B cell (primary cell): ENCODE measurements around the gene SEC16A. TPM values are rescaled to one million over a fixed set of nuclear protein-coding genes. Genes with fewer than 3 reads are reported as not detected.
A peak's percentile ranks its signal among the peaks of the same experiment; 100 is the strongest.

Source experiments
- ATAC-seq: fragments of 200-7000 bp; cut with Tn5 transposase; one replicate; pipeline ENCODE4 v1.10.0; 2021; ENCODE audit warnings: low read depth, mild to moderate bottlenecking, moderate number of reproducible peaks, moderate library complexity
- CTCF ChIA-PET: fragments of 350-600 bp; sonication (Branson Sonifier 250); formaldehyde crosslinking; loops from one replicate; lab custom pipeline; 2021; ENCODE audit warnings: antibody characterized with exemption, inconsistent platforms; lab: Charles Lee
- POLR2A ChIA-PET: fragments of 350-600 bp; sonication (Branson Sonifier 250); formaldehyde crosslinking; loops from one replicate; lab custom pipeline; 2021; ENCODE audit warnings: antibody characterized with exemption; lab: Charles Lee
- DNase-seq: peaks from one replicate; pipeline ENCODE4 v3.0.0; 2013
- H2AFZ ChIP-seq: 2 replicates; pipeline ENCODE4 v1.6.1; 2012; ENCODE audit warnings: mild to moderate bottlenecking, low read depth, low read length; ENCODE audit not compliant: insufficient read depth, poor library complexity, severe bottlenecking
- H3K27ac ChIP-seq, 2 donors: 1 replicate in 1 of 2; 2 replicates in 1 of 2; pipeline ENCODE4 v1.5.1; 2012 to 2013; ENCODE audit warnings: low read length in 2 of 2, mild to moderate bottlenecking in 2 of 2, moderate library complexity in 1 of 2
- H3K27me3 ChIP-seq, 4 experiments: fragments of 200-600 bp in 1 of 4; sonication (generic) in 1 of 4; replicated peaks in 1 of 4; 1 replicate in 2 of 4; 2 replicates in 2 of 4; pipeline versions ENCODE4 v1.6.1 to v1.7.0; 2013 to 2016; ENCODE audit warnings: low read length in 3 of 4, mild to moderate bottlenecking in 2 of 4, mixed read lengths in 1 of 4, moderate library complexity in 1 of 4; ENCODE audit not compliant: insufficient read depth in 4 of 4, control insufficient read depth in 3 of 4; ENCODE audit errors: control extremely low read depth in 1 of 4
- H3K36me3 ChIP-seq, 2 experiments: replicated peaks in 1 of 2; 1 replicate in 1 of 2; 2 replicates in 1 of 2; pipeline versions ENCODE4 v1.6.1 to v1.7.1; 2013; ENCODE audit warnings: low read length in 1 of 2; ENCODE audit not compliant: insufficient read depth in 2 of 2, control insufficient read depth in 1 of 2; ENCODE audit errors: control extremely low read depth in 1 of 2, extremely low read depth in 1 of 2
- H3K4me1 ChIP-seq, 2 donors: fragments of 200-600 bp in 1 of 2; sonication (generic) in 1 of 2; 1 replicate in 1 of 2; 2 replicates in 1 of 2; pipeline versions ENCODE4 v1.5.1 to v1.6.1; 2013 to 2017; ENCODE audit warnings: low read length in 2 of 2; ENCODE audit not compliant: control insufficient read depth in 2 of 2, insufficient read depth in 2 of 2
- H3K4me2 ChIP-seq: replicated peaks from 2 replicates; pipeline ENCODE3; 2012; ENCODE audit warnings: mild to moderate bottlenecking, low read depth, low read length; ENCODE audit not compliant: poor library complexity, severe bottlenecking
- H3K4me3 ChIP-seq, 5 experiments: fragments of 200-600 bp in 1 of 5; sonication (generic) in 1 of 5; 1 replicate in 3 of 5; 2 replicates in 2 of 5; pipeline versions ENCODE4 v1.5.1 to v1.7.0; 2011 to 2016; ENCODE audit warnings: low read length in 4 of 5, mild to moderate bottlenecking in 4 of 5, low read depth in 2 of 5, control low read depth in 1 of 5, moderate library complexity in 1 of 5; ENCODE audit not compliant: insufficient read depth in 1 of 5; ENCODE audit errors: control extremely low read depth in 1 of 5, extremely low read depth in 1 of 5
- H3K79me2 ChIP-seq: fragments of 200-600 bp; sonication (generic); one replicate; pipeline ENCODE4 v1.6.0; 2016; ENCODE audit warnings: low read length; ENCODE audit not compliant: control insufficient read depth, insufficient read depth
- H3K9ac ChIP-seq: fragments of 200-600 bp; sonication (generic); 2 replicates; pipeline ENCODE4 v1.6.1; 2017; ENCODE audit warnings: mild to moderate bottlenecking, low read length, moderate library complexity
- H3K9me3 ChIP-seq, 3 donors: one replicate each; pipeline versions ENCODE4 v1.6.1 to v1.7.1; 2013; ENCODE audit warnings: low read length in 2 of 3; ENCODE audit not compliant: control insufficient read depth in 2 of 3, insufficient read depth in 1 of 3; ENCODE audit errors: control extremely low read depth in 1 of 3
- H4K20me1 ChIP-seq: 2 replicates; pipeline ENCODE4 v1.6.0; 2012; ENCODE audit warnings: mild to moderate bottlenecking, low read length; ENCODE audit not compliant: insufficient read depth, control insufficient read depth, poor library complexity, severe bottlenecking
- H3K27ac Mint-ChIP-seq: one replicate; pipeline ENCODE4 v1.8.0; 2021; ENCODE audit warnings: mixed read lengths
- H3K27me3 Mint-ChIP-seq: one replicate; pipeline ENCODE4 v1.8.0; 2021; ENCODE audit warnings: mixed read lengths
- H3K4me1 Mint-ChIP-seq: one replicate; pipeline ENCODE4 v1.8.0; 2021; ENCODE audit warnings: mixed read lengths
- H3K4me3 Mint-ChIP-seq: one replicate; pipeline ENCODE4 v1.8.0; 2021; ENCODE audit warnings: mixed read lengths
- H3K9me3 Mint-ChIP-seq: one replicate; pipeline ENCODE4 v1.8.0; 2022; ENCODE audit warnings: mixed read lengths; ENCODE audit not compliant: insufficient read depth
- EZH2 ChIP-seq: IDR thresholded peaks from 2 replicates; pipeline ENCODE4 v1.6.1; 2012; ENCODE audit warnings: borderline replicate concordance, low read depth, mild to moderate bottlenecking, moderate library complexity, low read length; ENCODE audit not compliant: insufficient read depth, poor library complexity, severe bottlenecking
- WGBS: methylation state at CpG from one replicate; pipeline ENCODE4 v1.1.5; 2013; ENCODE audit warnings: missing lambda C conversion rate; ENCODE audit not compliant: insufficient coverage; 5-methylcytosine and 5-hydroxymethylcytosine counted together
- intact Hi-C: fragments of 100-400 bp; cut with micrococcal nuclease; formaldehyde crosslinking; loops from one replicate; pipeline ENCODE4 v1.10.0; 2022
- polyA plus RNA-seq: library from polyadenylated mRNA; depleted of rRNA; stranded (reverse); fragments of >200 nt; gene quantifications from 2 replicates; pipeline ENCODE4 v1.2.3, GENCODE V29; 2012
- total RNA-seq, 2 donors: library from RNA; stranded (reverse); fragments of 120-200 nt in 1 of 2; gene quantifications; 1 replicate in 1 of 2; 2 replicates in 1 of 2; pipeline versions ENCODE4 v1.2.3 to v1.2.4, GENCODE V29; 2013 to 2022
- TF ChIP-seq, protein P1 (sequence below): fragments of 200-600 bp; IDR thresholded peaks from one replicate; pipeline ENCODE4 v1.8.0; 2022; ENCODE audit warnings: antibody characterized with exemption, mild to moderate bottlenecking

The SEC16A gene
- total and polyA plus RNA-seq, 2 donors (not counting 1 experiment from before 2014, with no cell fraction given): 31.7 to 73.4 TPM

DNA sequence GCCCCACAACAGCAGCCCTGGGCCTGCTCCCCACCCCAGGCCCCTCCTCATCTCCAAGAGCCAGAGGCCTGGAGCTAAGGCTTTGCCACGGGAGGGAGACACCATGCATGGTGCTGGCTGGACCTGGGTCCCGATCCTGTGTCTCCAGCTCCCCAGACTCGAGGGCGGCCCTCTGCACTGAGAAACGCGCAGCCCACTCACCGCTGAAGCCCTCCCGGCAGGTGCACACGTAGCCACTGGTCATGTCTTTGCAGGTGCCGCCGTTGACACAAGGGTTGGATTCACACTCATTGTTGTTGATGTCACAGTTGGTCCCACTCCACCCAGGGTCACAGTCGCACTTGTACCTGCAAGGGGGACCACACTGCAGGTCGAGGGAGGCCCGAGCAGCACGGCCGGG lies 30.4 kb upstream of the SEC16A start:
- CTCF ChIA-PET: no interaction called here
- ATAC-seq (no peak), DNase-seq (no peak)
- Histone ChIP-seq H3K27ac (no peak overlapping the region), H3K4me3 (no peak overlapping the region), H3K27me3 (no peaks in the 10 kb centered on the region), H3K9me3 (peaks cover 0 to 7% (median 0%) of the 10 kb centered on the region in 3 donors), H3K4me2 (no peak overlapping the region), H3K9ac (no peak overlapping the region), H3K79me2 (no peaks in the 10 kb centered on the region), H3K4me1 (no peaks in the 10 kb centered on the region), H2AFZ (no peak overlapping the region), H3K36me3 (peaks cover 0 to 89% of the 10 kb centered on the region in 2 experiments), H4K20me1 (peaks cover 23% of the 10 kb centered on the region)
- 99% methylated on average over 16 of the region's 16 CpGs for WGBS
- intact Hi-C loops: no loop called here
- no peaks in the 10 kb centered on the region for H3K9me3 Mint-ChIP-seq
- H3K27me3 Mint-ChIP-seq: no peaks in the 10 kb centered on the region
- H3K4me1 Mint-ChIP-seq: no peaks in the 10 kb centered on the region
- H3K4me3 Mint-ChIP-seq: no peak overlapping the region
- H3K27ac Mint-ChIP-seq: no peak overlapping the region
- TF ChIP-seq EZH2: no peak
- TF ChIP-seq, protein P1, sequence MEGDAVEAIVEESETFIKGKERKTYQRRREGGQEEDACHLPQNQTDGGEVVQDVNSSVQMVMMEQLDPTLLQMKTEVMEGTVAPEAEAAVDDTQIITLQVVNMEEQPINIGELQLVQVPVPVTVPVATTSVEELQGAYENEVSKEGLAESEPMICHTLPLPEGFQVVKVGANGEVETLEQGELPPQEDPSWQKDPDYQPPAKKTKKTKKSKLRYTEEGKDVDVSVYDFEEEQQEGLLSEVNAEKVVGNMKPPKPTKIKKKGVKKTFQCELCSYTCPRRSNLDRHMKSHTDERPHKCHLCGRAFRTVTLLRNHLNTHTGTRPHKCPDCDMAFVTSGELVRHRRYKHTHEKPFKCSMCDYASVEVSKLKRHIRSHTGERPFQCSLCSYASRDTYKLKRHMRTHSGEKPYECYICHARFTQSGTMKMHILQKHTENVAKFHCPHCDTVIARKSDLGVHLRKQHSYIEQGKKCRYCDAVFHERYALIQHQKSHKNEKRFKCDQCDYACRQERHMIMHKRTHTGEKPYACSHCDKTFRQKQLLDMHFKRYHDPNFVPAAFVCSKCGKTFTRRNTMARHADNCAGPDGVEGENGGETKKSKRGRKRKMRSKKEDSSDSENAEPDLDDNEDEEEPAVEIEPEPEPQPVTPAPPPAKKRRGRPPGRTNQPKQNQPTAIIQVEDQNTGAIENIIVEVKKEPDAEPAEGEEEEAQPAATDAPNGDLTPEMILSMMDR: no peak
- POLR2A ChIA-PET: no interaction called here

GRCh38 chr9:136512651-136513071 lies 29.8 kb upstream of the SEC16A start:
- Mint-ChIP-seq H3K27ac (no peak overlapping the region), H3K4me1 (no peaks in the 10 kb centered on the region), H3K9me3 (no peaks in the 10 kb centered on the region), H3K27me3 (no peaks in the 10 kb centered on the region), H3K4me3 (no peak overlapping the region)
- Histone ChIP-seq H3K4me3 (no peak overlapping the region), H3K4me2 (no peak overlapping the region), H2AFZ (no peak overlapping the region), H3K27ac (no peak overlapping the region), H3K4me1 (no peaks in the 10 kb centered on the region), H3K36me3 (peaks cover 0 to 89% of the 10 kb centered on the region in 2 experiments), H3K9me3 (peaks cover 0 to 7% (median 0%) of the 10 kb centered on the region in 3 donors), H3K27me3 (no peaks in the 10 kb centered on the region), H3K9ac (no peak overlapping the region), H3K79me2 (no peaks in the 10 kb centered on the region), H4K20me1 (peaks cover 18% of the 10 kb centered on the region)
- POLR2A ChIA-PET: no interaction called here
- TF ChIP-seq, protein P1: no peak
- no peak for TF ChIP-seq EZH2
- 100% methylated on average over 2 of the region's 13 CpGs for WGBS
- ATAC-seq (peak; percentile 72), DNase-seq (no peak)
- intact Hi-C loops: no loop called here
- CTCF ChIA-PET: no interaction called here
